Measurements from ENCODE around the gene NPBWR2. TPM values are rescaled to one million over a fixed set of nuclear protein-coding genes. Genes with fewer than 3 reads are reported as not detected.

Gene NPBWR2
- total RNA-seq, 1 experiment from 2014 or later = not detected

DNA sequence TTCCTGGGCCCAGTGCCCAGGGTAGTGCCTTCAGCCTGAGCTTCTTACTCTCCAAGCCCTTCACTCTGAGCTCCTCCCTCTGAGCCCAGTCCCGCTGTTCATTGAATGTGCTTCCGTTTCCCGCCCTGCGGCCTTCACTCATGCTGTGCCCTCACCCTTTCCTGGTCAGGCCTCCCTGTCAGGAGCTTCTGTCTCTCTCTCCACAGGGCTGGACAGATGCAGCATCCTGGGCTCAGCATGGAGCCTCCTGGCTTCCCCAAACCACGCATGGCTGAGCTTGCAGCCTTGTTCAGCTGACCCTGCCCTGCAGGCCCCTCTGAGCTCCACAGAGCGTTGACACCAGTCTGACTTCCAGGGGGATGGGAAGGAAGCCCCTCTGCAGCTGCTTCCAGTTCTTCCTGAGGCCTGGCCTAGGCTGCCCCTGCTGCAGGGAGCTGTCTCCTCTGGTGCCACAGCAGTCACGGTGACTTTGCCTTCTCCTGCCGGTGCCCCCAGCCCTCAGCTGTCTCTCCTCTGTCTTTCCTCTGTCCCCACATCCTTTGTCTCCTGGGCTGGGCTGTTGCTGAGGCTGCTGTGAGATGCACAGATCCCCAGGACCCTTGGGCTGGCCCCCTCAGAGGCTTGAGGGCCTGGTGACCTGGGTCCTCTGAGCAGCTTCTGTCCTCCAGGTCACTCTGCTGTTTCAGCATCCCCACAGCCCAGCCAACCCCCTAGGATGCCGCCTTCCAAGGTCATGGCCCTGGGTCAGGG lies 48.9 kb upstream of the NPBWR2 start:
- ATAC-seq (no peak), DNase-seq (ENCODE audit: low read depth, low spot score) (no peak)
- ChIA-PET POLR2A (no interaction called here), RAD21 (ENCODE audit: low non-redundant PET in 1 of 2, low total read pairs in 2 of 2, uncharacterized antibody in 2 of 2, unreplicated experiment in 2 of 2) (interaction anchor here in 1 of 2 experiments (0.6 kb wide), 1 partner anchor 29 kb away, joined by 6 read pairs; no protein-coding TSS in a partner anchor), CTCF (no interaction called here)
- Histone ChIP-seq H2AFZ (ENCODE audit: low read depth, low read length, poor library complexity, severe bottlenecking) (no peak overlapping the region), H3K79me2 (ENCODE audit: insufficient read depth, low read length) (no peaks in the 10 kb centered on the region), H3K27me3 (ENCODE audit: insufficient read depth, low read length) (no peaks in the 10 kb centered on the region), H3K4me1 (ENCODE audit: control insufficient read depth in 1 of 2, insufficient read depth in 2 of 2, low read length in 2 of 2) (peaks cover 6 to 26% of the 10 kb centered on the region in 2 experiments; a peak in 3 of 4 replicates), H3K4me3 (replicated peaks in 1 of 2; ENCODE audit: low read depth in 1 of 2, low read length in 2 of 2) (no peak overlapping the region), H3K9ac (ENCODE audit: low read length) (no peak overlapping the region), H3K27ac (ENCODE audit: low read depth, low read length) (no peak overlapping the region), H3K9me2 (ENCODE audit: insufficient read depth) (no peaks in the 10 kb centered on the region), H3K36me3 (ENCODE audit: control insufficient read depth in 1 of 2, insufficient read depth in 2 of 2, low read length in 2 of 2) (no peaks in the 10 kb centered on the region), H4K20me1 (ENCODE audit: insufficient read depth) (no peaks in the 10 kb centered on the region), H3K4me2 (ENCODE audit: low read length) (no peak overlapping the region), H3K9me3 (ENCODE audit: control insufficient read depth in 1 of 2, insufficient read depth in 1 of 2, low read depth in 1 of 2, low read length in 2 of 2) (no peaks in the 10 kb centered on the region)
- intact Hi-C loops (cut with micrococcal nuclease) = no loop called here
- TF ChIP-seq YY1 (IDR thresholded peaks at IDR 0.05; ENCODE audit: extremely low read depth, insufficient replicate concordance, low read depth, low read length) = no peak
- TF ChIP-seq POLR2AphosphoS5 (IDR thresholded peaks at IDR 0.05; ENCODE audit: low read depth, low read length) = no peak
- no peak for TF ChIP-seq CBX3 (IDR thresholded peaks at IDR 0.05; ENCODE audit: low read depth)
- TF ChIP-seq, protein P1, sequence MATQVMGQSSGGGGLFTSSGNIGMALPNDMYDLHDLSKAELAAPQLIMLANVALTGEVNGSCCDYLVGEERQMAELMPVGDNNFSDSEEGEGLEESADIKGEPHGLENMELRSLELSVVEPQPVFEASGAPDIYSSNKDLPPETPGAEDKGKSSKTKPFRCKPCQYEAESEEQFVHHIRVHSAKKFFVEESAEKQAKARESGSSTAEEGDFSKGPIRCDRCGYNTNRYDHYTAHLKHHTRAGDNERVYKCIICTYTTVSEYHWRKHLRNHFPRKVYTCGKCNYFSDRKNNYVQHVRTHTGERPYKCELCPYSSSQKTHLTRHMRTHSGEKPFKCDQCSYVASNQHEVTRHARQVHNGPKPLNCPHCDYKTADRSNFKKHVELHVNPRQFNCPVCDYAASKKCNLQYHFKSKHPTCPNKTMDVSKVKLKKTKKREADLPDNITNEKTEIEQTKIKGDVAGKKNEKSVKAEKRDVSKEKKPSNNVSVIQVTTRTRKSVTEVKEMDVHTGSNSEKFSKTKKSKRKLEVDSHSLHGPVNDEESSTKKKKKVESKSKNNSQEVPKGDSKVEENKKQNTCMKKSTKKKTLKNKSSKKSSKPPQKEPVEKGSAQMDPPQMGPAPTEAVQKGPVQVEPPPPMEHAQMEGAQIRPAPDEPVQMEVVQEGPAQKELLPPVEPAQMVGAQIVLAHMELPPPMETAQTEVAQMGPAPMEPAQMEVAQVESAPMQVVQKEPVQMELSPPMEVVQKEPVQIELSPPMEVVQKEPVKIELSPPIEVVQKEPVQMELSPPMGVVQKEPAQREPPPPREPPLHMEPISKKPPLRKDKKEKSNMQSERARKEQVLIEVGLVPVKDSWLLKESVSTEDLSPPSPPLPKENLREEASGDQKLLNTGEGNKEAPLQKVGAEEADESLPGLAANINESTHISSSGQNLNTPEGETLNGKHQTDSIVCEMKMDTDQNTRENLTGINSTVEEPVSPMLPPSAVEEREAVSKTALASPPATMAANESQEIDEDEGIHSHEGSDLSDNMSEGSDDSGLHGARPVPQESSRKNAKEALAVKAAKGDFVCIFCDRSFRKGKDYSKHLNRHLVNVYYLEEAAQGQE (IDR thresholded peaks at IDR 0.05; ENCODE audit: low read depth) = no peak
- no peak for TF ChIP-seq RAD21 (IDR thresholded peaks at IDR 0.05; ENCODE audit: low read depth)
- TF ChIP-seq SIN3A (IDR thresholded peaks at IDR 0.05; ENCODE audit: low read depth) = no peak
- no peak for TF ChIP-seq SRF (IDR thresholded peaks at IDR 0.05; ENCODE audit: low read depth)
- TF ChIP-seq EZH2 (IDR thresholded peaks at IDR 0.05) = no peak
- TF ChIP-seq, protein P2, sequence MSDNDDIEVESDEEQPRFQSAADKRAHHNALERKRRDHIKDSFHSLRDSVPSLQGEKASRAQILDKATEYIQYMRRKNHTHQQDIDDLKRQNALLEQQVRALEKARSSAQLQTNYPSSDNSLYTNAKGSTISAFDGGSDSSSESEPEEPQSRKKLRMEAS (IDR thresholded peaks at IDR 0.05) = no peak
- no peak for TF ChIP-seq EGR1 (IDR thresholded peaks at IDR 0.05; ENCODE audit: low read depth)
- TF ChIP-seq, protein P3, sequence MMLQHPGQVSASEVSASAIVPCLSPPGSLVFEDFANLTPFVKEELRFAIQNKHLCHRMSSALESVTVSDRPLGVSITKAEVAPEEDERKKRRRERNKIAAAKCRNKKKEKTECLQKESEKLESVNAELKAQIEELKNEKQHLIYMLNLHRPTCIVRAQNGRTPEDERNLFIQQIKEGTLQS (IDR thresholded peaks at IDR 0.05) = no peak
- TF ChIP-seq SP1 (IDR thresholded peaks at IDR 0.05; ENCODE audit: low read depth) = no peak
- TF ChIP-seq, protein P4, sequence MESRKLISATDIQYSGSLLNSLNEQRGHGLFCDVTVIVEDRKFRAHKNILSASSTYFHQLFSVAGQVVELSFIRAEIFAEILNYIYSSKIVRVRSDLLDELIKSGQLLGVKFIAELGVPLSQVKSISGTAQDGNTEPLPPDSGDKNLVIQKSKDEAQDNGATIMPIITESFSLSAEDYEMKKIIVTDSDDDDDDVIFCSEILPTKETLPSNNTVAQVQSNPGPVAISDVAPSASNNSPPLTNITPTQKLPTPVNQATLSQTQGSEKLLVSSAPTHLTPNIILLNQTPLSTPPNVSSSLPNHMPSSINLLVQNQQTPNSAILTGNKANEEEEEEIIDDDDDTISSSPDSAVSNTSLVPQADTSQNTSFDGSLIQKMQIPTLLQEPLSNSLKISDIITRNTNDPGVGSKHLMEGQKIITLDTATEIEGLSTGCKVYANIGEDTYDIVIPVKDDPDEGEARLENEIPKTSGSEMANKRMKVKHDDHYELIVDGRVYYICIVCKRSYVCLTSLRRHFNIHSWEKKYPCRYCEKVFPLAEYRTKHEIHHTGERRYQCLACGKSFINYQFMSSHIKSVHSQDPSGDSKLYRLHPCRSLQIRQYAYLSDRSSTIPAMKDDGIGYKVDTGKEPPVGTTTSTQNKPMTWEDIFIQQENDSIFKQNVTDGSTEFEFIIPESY (IDR thresholded peaks at IDR 0.05; ENCODE audit: extremely low read depth, insufficient replicate concordance, low read length) = no peak
- TF ChIP-seq ZNF274 (IDR thresholded peaks at IDR 0.05; ENCODE audit: low read depth, low read length) = no peak
- no peak for TF ChIP-seq ZFX (IDR thresholded peaks at IDR 0.05)
- TF ChIP-seq CEBPB (IDR thresholded peaks at IDR 0.05; ENCODE audit: low read depth) = no peak
- no peak for TF ChIP-seq POLR2A (IDR thresholded peaks at IDR 0.05; ENCODE audit: borderline replicate concordance, extremely low read depth, insufficient read depth, insufficient read length)
- no peak for TF ChIP-seq JUND (IDR thresholded peaks at IDR 0.05)
- no peak for TF ChIP-seq FOSL1 (IDR thresholded peaks at IDR 0.05; ENCODE audit: low read depth)
- no TSS peak for BruUV-seq (replicated peaks)
